GM12801 (cell line): ENCODE measurements around the gene RDH11.

Experiments
- CTCF ChIP-seq: IDR thresholded peaks from one replicate; pipeline ENCODE4 v1.5.1; 2011; ENCODE audit warnings: control low read depth; ENCODE audit not compliant: insufficient read length; ENCODE audit errors: extremely low read depth

RDH11 gene

GRCh38 chr14:67630938-67631337 lies 64.6 kb downstream of the RDH11 start:
- TF ChIP-seq CTCF: no peak

- no peak for TF ChIP-seq CTCF
Observed at GRCh38 chr14:67630186-67630585, 65.4 kb downstream of the RDH11 start.

- no peak for TF ChIP-seq CTCF
Observed at GRCh38 chr14:67627519-67627918, 68.0 kb downstream of the RDH11 start.
